Stimulated activated CD4-positive, alpha-beta T cell treated with anti-CD3 and anti-CD28 coated beads, Interleukin-1b, Interleukin-23, amount 100 ng/mL, for 1 hour (primary cell): ENCODE measurements around the gene ALK.
"Not testable (repeated sequence)": the region's sequence is repeated elsewhere in the genome, so short reads cannot be mapped to it uniquely, and the experiment has no call there.

Experiments
- DNase-seq, 2 donors: peaks; one replicate each; pipeline ENCODE4 v3.0.0-alpha.2; 2020; ENCODE audit warnings: low read depth in 2 of 2

ALK gene

DNA sequence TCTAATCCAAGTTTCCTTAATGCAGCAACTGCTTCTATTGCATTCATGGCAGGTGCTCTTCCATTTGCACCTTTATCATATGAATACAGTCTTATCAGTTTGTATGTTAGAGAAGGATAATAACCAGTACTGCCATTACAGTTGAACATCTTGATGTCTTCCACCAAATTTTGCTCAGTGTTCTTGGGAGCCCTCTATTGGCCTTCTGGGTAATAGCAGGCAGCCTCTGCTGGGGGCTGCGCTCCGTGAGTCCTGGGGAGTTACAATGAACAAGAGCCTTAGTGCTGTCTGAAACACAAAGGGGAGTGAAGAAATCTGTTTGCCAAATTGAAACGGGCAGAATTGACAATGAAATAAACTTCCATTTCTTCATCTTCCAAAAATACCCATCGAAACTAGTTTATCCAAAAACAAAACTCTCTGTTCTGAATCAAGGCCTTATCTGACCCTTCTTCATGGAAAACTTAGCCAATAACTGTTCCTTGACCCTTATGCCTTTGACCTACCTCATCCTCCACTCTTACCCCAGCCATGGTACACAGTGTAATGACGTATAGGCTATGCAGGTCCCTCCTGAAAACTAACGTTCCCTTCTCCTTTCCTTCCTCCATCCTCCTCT, 79.9 kb downstream of the ALK start:
- no peak for DNase-seq

DNA sequence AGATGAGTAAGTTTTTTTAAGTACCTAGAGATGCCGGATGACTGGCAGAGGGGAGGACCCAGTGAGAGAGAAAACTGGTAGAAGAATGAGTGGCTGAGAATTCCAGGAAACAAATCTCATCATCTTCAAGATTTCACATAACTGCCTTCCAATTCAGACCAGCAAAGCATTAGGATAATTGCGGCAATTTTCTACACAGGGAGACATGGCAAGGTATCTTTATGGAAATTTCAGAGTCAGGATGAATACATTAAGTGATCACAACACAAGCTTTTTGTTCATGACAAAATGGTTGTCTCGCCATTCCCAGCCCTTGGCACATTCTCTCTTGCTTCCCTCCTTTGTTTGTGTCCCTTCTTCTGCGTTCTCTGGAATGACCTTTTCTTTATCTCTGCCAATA, 82.1 kb downstream of the ALK start:
- no peak for DNase-seq

DNA sequence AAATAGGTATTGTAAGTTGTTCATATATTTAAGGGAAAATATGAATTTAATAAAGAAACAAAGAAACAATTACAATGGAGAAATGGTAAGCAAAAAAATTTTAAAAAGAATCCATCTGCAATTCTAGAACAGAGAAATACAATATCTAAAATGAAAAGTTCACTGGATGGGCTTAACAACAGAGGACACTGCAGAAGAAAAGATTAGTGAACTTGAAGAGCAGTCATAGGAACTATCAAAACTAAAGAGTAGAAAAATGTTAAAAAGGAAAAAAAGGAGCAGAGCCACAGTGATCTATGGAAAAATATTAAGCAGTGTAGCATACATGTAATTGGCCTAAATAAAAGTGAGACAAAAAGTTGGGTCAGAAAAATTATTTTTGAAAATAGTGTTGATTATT, 83.5 kb downstream of the ALK start:
- DNase-seq = no peak

GRCh38 chr2:29834624-29835023, 86.8 kb downstream of the ALK start:
- DNase-seq = no peak

DNA sequence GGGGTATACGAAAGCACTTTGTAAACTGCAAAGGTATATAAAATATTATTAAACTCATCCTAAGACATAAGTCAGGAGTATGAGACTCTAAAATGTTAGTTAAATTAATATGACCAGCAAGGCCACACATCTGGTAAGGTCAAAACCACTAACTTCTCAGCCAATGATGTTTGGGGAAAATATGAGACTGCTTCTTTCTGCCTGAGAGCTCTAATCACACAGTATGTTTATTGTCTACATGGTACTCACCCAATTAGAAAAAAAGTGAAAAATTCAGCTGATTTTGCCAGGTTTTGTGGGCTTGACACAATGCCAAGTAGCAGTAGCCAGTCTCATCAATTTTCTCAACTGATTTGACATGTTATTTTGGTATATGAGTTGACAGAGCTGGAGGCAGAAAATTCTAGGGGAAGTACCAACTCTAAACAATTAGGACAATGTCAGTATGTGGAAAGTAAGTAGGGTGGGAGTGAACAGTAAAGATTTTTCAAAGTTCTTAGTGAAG, 87.3 kb downstream of the ALK start:
- no peak for DNase-seq

DNA sequence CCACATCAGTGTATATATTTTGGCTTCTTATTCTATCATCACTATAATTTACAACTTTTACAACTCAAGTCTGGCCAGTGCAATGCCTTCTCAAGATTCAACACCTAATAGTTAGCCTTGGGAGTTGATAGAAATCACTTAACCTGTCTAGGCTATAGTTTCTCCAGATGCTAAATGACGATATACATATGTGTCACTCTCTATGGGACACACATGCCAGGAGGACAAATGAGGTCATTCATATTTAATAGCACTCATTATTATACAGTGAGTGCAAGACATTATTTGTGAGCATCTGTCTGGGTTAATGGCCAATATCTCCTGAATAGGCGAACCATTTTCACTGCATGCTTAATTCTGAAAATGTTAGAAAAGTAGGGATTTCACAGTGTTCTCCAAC, 89.8 kb downstream of the ALK start:
- no peak for DNase-seq

DNA sequence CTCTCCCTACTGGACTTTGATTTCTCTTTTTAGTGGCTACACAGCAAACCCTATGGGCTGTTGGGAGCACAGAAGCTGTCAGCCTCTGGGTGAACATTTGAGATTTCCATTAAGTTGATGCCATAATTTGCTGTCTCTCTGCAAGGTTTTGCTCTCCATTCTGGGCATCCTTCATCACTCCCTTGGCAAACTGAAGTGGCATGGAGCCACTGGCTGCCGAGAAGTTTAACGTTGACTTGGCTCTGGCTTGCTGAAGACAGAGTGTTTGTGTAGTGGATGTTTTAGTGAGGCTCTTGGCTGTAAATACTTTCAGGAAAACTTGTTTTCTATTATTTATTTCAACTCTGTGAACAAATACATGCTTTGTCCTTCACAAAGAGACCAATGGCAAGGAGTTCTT, 91.5 kb downstream of the ALK start:
- no peak for DNase-seq

DNA sequence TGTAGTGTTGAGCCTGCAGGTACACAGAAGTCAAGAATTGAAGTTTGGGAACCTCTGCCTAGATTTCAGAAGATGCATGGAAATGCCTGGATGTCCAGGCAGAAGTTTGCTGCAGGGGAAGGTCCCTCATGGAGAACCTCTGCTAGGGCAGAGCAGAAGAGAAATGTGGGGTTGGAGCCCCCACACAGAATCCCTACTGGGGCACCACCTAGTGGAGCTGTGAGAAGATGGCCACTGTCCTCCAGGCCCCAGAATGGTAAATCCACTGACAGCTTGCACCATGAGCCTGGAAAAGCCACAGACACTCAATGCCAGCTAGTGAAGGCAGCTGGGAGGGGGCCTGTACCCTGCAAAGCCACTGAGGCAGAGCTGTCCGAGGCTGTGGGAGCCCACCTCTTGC, 97.2 kb downstream of the ALK start:
- not testable (repeated sequence) for DNase-seq

DNA sequence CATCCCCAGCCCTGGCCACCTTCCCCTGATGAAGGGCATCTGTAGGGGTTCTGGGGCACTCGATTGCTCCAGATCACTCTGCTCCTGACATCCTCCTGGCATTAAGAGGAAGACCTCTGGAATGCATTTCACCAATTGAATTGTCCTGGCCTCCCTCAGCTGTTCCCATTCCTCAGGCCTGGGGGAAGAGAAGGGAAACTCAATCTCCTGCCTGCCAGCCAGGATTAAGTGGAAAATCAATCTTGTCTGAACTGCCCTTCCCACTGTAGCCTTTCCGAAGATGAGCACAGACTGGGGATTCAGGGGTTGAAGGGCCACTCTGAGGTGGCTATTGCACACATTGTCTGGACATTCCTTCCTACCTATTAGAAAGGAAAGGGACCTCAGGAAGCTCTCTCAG, 99.8 kb downstream of the ALK start:
- no peak for DNase-seq

DNA sequence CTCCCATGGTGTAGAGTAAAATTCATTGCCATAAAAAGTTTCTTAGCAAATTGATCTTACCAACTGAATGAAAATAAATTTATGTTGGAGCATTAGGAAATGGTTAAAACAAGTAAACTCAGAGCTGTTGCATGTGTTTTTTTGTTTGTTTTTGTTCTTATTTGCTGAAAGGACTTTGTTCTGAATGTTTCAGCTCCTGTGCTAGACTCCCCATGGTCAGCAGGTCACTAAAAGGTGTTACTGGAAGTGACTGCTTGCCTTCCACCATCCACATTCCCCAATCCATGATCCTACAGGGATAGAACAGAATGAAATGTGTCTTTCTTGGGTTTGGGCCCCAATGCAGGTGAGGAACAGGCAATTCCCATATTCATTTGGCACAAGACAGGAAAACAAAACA, 101.8 kb downstream of the ALK start:
- no peak for DNase-seq

- no peak for DNase-seq
Measured at GRCh38 chr2:29817801-29818680, 103.3 kb downstream of the ALK start.

GRCh38 chr2:29817299-29817698, 104.1 kb downstream of the ALK start:
- no peak for DNase-seq

GRCh38 chr2:29816651-29817050, 104.7 kb downstream of the ALK start:
- DNase-seq = no peak

DNA sequence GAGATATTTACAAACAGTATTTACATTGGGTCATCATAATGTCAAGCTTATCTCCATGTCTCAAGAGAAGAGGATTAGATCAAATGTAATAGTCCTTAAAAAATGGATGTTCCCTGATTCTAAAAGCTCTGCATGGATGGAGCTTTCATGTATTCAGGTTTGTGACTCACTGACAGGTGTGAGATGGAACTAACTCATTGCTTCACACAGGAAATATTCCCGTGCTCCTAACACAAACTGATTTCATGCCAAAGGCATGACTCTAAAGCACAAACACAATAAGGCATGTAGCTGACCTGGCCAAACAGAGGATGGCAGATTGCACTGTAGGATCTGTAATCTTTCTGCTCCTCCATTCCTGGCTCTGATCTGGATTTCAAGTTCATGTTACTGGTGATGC, 110.0 kb downstream of the ALK start:
- DNase-seq = no peak

DNA sequence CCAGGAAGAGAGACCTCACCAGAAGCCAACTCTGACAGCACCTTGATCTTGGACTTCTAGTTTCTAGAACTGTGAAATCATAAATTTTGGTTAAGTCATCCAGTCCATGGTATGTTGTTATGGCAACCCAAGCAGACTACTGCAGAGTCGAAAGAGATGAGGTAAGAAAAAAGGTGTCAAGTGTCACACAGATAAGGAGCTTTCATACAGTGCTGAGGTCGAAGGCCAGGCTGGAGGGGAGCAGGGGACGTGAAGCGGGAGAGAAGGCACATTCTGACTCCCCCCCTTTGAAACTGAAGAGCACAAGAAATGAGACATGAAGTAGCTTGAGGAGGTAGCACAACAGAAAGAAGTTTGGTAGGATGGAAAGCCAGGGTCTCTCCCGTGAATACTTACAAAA, 110.4 kb downstream of the ALK start:
- DNase-seq = no peak

DNA sequence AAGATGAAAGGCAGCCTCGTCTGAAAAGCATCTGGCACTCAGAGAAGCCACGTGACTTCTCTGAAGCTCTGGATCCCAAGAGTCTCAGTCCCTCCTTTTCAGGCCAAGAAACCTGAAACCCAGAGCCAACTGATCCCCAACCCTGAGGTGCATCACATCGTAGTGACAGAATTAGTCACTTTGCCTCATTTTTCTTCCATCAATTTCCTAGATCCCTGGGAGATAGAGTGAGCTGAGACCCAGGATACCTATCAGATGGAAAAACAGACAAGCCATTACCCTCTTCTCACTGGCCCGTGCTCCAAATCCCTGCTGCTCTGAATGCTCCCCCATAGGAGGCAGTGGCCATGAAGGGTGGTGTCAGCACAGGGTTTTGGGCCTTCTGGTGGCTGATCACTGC, 113.1 kb downstream of the ALK start:
- DNase-seq = no peak

DNA sequence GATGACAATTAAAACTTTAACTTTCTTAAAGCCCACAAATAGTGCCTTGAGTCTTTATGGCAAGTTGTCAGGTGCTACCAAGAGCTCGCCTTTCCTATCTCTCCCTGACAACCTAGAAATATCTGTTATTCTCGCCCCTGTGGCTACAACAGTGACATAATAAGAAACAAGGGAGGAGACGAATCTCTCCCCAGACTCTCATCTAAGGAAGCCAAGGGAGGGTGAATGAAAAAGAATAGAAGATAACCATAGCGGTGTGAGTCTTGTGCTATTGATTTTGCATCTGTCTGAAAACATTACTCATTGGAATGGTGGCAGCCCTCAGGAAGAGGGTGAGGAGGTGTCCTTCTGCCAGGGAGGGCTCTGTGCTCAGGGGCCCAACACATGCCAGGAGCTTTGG, 114.3 kb downstream of the ALK start:
- no peak for DNase-seq

GRCh38 chr2:29806461-29806860, 114.9 kb downstream of the ALK start:
- DNase-seq = no peak

GRCh38 chr2:29804671-29805070, 116.7 kb downstream of the ALK start:
- DNase-seq = no peak

DNA sequence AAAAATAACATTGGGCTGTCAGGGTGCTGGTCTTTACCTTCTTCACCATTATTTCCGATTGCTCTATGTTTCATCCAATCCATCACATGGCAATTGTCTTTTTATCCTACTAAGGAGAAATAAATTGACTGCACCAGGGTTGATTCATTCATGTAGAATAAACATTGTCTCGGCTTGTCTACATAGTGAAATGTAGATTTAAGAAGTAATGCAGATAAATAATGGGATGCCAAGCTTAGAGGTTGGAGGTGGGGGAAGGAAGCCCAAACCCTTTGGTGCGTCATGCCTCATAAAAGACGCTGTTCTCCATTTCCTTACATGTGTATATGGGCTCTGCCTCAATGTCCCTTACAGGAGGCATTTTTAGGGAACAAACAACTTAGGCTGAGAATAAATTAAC, 117.8 kb downstream of the ALK start:
- DNase-seq = no peak

DNA sequence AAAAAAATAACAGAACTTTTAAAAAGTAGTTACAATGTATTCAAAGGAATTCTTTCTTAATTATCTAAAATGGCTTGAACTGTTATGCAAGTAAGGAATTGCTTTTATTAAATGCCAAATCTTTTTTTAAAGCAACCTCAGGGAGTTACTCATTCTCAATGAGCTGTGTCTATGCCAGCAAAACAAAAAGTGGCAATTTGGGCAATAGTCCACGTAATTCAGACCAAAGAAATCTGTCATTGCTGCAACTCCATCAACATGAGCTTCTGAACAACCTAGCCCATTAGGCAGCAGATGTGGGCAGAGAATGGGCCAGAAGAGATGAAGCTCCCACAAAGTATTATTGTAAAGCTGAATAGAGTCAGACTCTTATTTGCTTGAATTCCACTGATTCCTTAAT, 118.4 kb downstream of the ALK start:
- DNase-seq = no peak

DNA sequence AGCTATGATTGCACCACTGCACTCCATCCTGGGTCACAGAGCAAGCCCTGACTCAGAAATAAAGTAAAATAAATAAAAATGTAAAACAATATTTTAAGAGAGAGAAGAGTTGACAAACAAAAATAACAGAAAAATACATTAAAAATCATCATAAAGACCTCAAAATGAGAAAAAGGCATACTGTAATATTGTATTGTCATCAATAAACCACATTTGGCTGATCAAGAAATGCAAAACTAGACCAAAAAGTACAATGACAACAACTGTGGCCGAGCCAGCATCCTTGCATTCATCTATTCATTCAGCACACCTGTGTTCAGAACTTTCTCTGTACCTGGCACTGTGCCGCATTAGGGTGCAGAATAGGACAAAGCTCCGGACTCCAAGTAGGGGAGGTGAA, 121.8 kb downstream of the ALK start:
- DNase-seq = no peak

GRCh38 chr2:29797916-29798315, 123.5 kb downstream of the ALK start:
- no peak for DNase-seq
